ENCODE results near the gene TMEM100. TPM values are rescaled to one million over a fixed set of nuclear protein-coding genes. Genes with fewer than 3 reads are reported as not detected.

The TMEM100 gene
- total and polyA plus RNA-seq, 2 of the 8 experiments (the other 6 are each of a cell fraction or from before 2014, with no cell fraction given) = 0.36 to 0.48 TPM

GRCh38 chr17:55750750-55751657 is 28.3 kb upstream of the TMEM100 start, which contains the start of gene PCTP (continued):
- peak in 1 of 2 experiments; percentile 63; a peak in 1 of 3 replicates for TF ChIP-seq EP300 (IDR thresholded peaks at IDR 0.05; ENCODE audit: borderline replicate concordance in 1 of 2, low read depth in 2 of 2, low read length in 2 of 2)
- peak; percentile 83 for TF ChIP-seq TAF7 (optimal IDR thresholded peaks at IDR 0.05; ENCODE audit: borderline replicate concordance, low read depth, low read length)
- TF ChIP-seq NANOG (IDR thresholded peaks at IDR 0.05; ENCODE audit: insufficient read depth, low read depth, low read length, poor library complexity, severe bottlenecking) = no peak
- TF ChIP-seq MAFK (IDR thresholded peaks at IDR 0.05; ENCODE audit: low read depth, low read length) = no peak
- TF ChIP-seq POLR2A (IDR thresholded peaks at IDR 0.05; ENCODE audit: control extremely low read depth in 1 of 2, low read depth in 2 of 2, low read length in 2 of 2) = peak; percentile 76 to 79
- no peak for TF ChIP-seq JUN (IDR thresholded peaks at IDR 0.05; ENCODE audit: low read depth, low read length)
- no peak for TF ChIP-seq SRF (IDR thresholded peaks at IDR 0.05; ENCODE audit: low read depth, low read length)
- TF ChIP-seq CREB1 (IDR thresholded peaks at IDR 0.05) = peak; percentile 30; the same call in 1 of the 2 replicates
- peak; percentile 74 for TF ChIP-seq TBP (IDR thresholded peaks at IDR 0.05; ENCODE audit: low read depth, low read length)
- peak; percentile 28 to 34; a peak in 2 of 4 replicates for TF ChIP-seq RAD21 (IDR thresholded peaks at IDR 0.05 in 1 of 2, conservative IDR thresholded peaks at IDR 0.05 in 1 of 2; ENCODE audit: low read depth in 2 of 2, low read length in 2 of 2)
- no peak for TF ChIP-seq FOSL1 (IDR thresholded peaks at IDR 0.05; ENCODE audit: insufficient read depth, low read depth, low read length)
- TF ChIP-seq RNF2 (IDR thresholded peaks at IDR 0.05; ENCODE audit: borderline replicate concordance, low read depth, low read length, missing control alignments, poor library complexity, severe bottlenecking) = no peak
- no peak for TF ChIP-seq ATF2 (IDR thresholded peaks at IDR 0.05; ENCODE audit: low read length)
- no peak for TF ChIP-seq CBX5 (IDR thresholded peaks at IDR 0.05; ENCODE audit: low read depth, low read length)
- no peak for TF ChIP-seq MAX (IDR thresholded peaks at IDR 0.05)
- peak; percentile 81; the same call in 1 of the 2 replicates for TF ChIP-seq SP4 (IDR thresholded peaks at IDR 0.05; ENCODE audit: low read length)
- peak; percentile 95 for TF ChIP-seq ASH2L (IDR thresholded peaks at IDR 0.05; ENCODE audit: low read length)
- no peak for TF ChIP-seq SIRT6 (IDR thresholded peaks at IDR 0.05; ENCODE audit: low read length)
- TF ChIP-seq CHD2 (IDR thresholded peaks at IDR 0.05; ENCODE audit: low read length) = no peak

All from H1 (cell line).